Lung (tissue), 12 donors: ENCODE data around the gene MVB12B. TPM values are rescaled to one million over a fixed set of nuclear protein-coding genes. Genes with fewer than 3 reads are reported as not detected.

Source experiments
- ATAC-seq: fragments of 200-7000 bp; cut with Tn5 transposase; one replicate; pipeline ENCODE4 v1.9.1; 2020; ENCODE audit warnings: moderate number of reproducible peaks; ENCODE audit not compliant: insufficient read depth, low FRiP score
- DNase-seq, 3 donors: peaks; one replicate each; pipeline ENCODE4 v3.0.0-alpha.2; 2013 to 2017
- H3K27ac ChIP-seq, 2 donors: one replicate each; pipeline ENCODE4 v1.5.1; 2013; ENCODE audit warnings: mild to moderate bottlenecking in 2 of 2, moderate library complexity in 2 of 2, control low read depth in 1 of 2, inconsistent platforms in 1 of 2, low read depth in 1 of 2, low read length in 1 of 2
- H3K27me3 ChIP-seq, 3 donors: one replicate each; pipeline ENCODE4 v1.5.1; 2013; ENCODE audit warnings: low read length in 2 of 3; ENCODE audit not compliant: control insufficient read depth in 3 of 3, insufficient read depth in 3 of 3
- H3K36me3 ChIP-seq, 4 donors: one replicate each; pipeline ENCODE4 v1.5.1; 2013; ENCODE audit warnings: low read length in 4 of 4, mild to moderate bottlenecking in 1 of 4, moderate library complexity in 1 of 4; ENCODE audit not compliant: control insufficient read depth in 4 of 4, insufficient read depth in 4 of 4
- H3K4me1 ChIP-seq, 5 donors: one replicate each; pipeline ENCODE4 v1.5.1; 2013; ENCODE audit warnings: low read length in 5 of 5, mild to moderate bottlenecking in 2 of 5, moderate library complexity in 1 of 5; ENCODE audit not compliant: control insufficient read depth in 5 of 5, insufficient read depth in 5 of 5
- H3K4me3 ChIP-seq: one replicate; pipeline ENCODE4 v1.5.1; 2013; ENCODE audit warnings: mild to moderate bottlenecking, control low read depth, moderate library complexity
- H3K9ac ChIP-seq, 2 donors: one replicate each; pipeline ENCODE4 v1.5.1; 2013; ENCODE audit warnings: low read length in 2 of 2, control low read depth in 1 of 2; ENCODE audit not compliant: insufficient read depth in 1 of 2
- H3K9me3 ChIP-seq, 4 donors: one replicate each; pipeline ENCODE4 v1.5.1; 2013; ENCODE audit warnings: low read length in 3 of 4, mild to moderate bottlenecking in 1 of 4, moderate library complexity in 1 of 4; ENCODE audit not compliant: control insufficient read depth in 4 of 4, insufficient read depth in 3 of 4
- WGBS, 2 donors: extraction: QIAGEN DNeasy Blood & Tissue Kit; methylation state at CpG; one replicate each; pipeline ENCODE4 v1.1.7; 2013; 5-methylcytosine and 5-hydroxymethylcytosine counted together
- polyA plus RNA-seq, 2 donors: library from polyadenylated mRNA; stranded (reverse); fragments of 200-250 nt; gene quantifications; one replicate each; pipeline ENCODE4 v1.2.1, GENCODE V29; 2013
- total RNA-seq, 2 donors: library from RNA; depleted of rRNA in 1 of 2; stranded (reverse); fragments of >200 nt in 1 of 2; gene quantifications; one replicate each; pipeline ENCODE4 v1.2.1, GENCODE V29; 2014 to 2021
- TF ChIP-seq, protein P1 (sequence below): IDR thresholded peaks from 2 replicates; pipeline ENCODE4 v1.5.1; 2012; ENCODE audit warnings: mild to moderate bottlenecking; ENCODE audit errors: control extremely low read depth, extremely low read depth
- donor health status: control.
- donor health status: control.
- donor health status: Bipolar disorder and iron deficiency.
- donor health status: healthy.
- donor health status: DM: yes; HTN: yes; CAD: no.

The MVB12B gene
- total and polyA plus RNA-seq, 4 donors, result 9.5 to 33.6 (median 16.5) TPM

DNA sequence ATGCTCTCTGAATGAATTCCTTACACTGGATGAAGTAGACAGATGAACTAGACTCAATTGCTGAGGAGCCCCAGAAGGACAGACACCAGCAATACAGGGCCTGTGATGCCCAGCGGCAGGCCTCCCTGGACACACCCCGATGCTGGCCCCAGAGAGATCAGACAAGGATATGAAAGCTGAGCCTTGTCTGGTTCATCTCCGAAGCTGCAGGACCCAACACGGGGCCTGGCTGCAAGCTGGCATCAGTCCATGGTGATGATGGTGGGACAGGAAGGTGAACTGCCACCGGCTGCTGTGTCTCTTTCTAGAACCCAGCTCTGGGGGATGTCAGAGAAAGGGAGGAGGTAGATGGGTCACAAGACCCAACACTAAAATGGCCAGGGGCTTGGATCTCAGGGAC lies 183.1 kb downstream of the MVB12B start:
- TF ChIP-seq, protein P1, sequence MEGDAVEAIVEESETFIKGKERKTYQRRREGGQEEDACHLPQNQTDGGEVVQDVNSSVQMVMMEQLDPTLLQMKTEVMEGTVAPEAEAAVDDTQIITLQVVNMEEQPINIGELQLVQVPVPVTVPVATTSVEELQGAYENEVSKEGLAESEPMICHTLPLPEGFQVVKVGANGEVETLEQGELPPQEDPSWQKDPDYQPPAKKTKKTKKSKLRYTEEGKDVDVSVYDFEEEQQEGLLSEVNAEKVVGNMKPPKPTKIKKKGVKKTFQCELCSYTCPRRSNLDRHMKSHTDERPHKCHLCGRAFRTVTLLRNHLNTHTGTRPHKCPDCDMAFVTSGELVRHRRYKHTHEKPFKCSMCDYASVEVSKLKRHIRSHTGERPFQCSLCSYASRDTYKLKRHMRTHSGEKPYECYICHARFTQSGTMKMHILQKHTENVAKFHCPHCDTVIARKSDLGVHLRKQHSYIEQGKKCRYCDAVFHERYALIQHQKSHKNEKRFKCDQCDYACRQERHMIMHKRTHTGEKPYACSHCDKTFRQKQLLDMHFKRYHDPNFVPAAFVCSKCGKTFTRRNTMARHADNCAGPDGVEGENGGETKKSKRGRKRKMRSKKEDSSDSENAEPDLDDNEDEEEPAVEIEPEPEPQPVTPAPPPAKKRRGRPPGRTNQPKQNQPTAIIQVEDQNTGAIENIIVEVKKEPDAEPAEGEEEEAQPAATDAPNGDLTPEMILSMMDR, result no peak
- H3K4me3 ChIP-seq, result no peak overlapping the region
- H3K9ac ChIP-seq, result no peak overlapping the region
- peaks cover 0 to 11% (median 9%) of the 10 kb centered on the region in 3 donors for H3K27me3 ChIP-seq
- H3K4me1 ChIP-seq, result peaks cover 0 to 17% (median 0%) of the 10 kb centered on the region in 5 donors
- H3K9me3 ChIP-seq, result peaks cover 0 to 8% (median 0%) of the 10 kb centered on the region in 4 donors
- H3K36me3 ChIP-seq, result peaks cover 0 to 5% (median 2%) of the 10 kb centered on the region in 4 donors
- no peak for DNase-seq
- no peak for ATAC-seq
- no peak overlapping the region for H3K27ac ChIP-seq
- WGBS, 2 donors, result 80 to 85% methylated on average over 5 of the region's 5 CpGs

DNA sequence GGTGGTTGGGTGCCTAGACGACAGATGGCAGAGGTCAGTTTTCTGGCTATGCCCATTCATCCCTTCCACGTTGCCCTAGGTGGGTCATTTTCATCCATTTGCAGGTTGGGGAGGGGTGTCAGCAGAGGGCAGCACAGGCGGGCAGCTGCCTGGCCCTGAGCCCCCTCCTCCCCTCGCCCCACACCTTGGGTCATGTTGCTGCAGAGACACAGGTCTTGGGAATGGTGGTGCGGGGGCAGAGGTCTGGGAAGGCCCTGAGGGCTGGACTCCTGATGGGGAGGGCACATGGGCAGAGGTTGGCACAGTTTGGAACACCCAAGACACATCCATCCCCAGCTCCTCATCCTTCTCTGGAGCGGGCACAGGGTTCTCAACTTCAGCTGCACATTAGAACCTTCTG lies 183.9 kb downstream of the MVB12B start:
- ATAC-seq (no peak), DNase-seq (no peak)
- Histone ChIP-seq H3K4me3 (no peak overlapping the region), H3K36me3 (peaks cover 0 to under 1% (median 0%) of the 10 kb centered on the region in 4 donors), H3K27me3 (peaks cover 0 to 18% (median 16%) of the 10 kb centered on the region in 3 donors), H3K9me3 (peaks cover 0 to 8% (median 0%) of the 10 kb centered on the region in 4 donors), H3K9ac (no peak overlapping the region), H3K4me1 (peaks cover 0 to 11% (median 0%) of the 10 kb centered on the region in 5 donors), H3K27ac (no peak overlapping the region)
- TF ChIP-seq, protein P1, result no peak
- WGBS, 2 donors, result 70 to 89% methylated on average over 6 of the region's 6 CpGs

DNA sequence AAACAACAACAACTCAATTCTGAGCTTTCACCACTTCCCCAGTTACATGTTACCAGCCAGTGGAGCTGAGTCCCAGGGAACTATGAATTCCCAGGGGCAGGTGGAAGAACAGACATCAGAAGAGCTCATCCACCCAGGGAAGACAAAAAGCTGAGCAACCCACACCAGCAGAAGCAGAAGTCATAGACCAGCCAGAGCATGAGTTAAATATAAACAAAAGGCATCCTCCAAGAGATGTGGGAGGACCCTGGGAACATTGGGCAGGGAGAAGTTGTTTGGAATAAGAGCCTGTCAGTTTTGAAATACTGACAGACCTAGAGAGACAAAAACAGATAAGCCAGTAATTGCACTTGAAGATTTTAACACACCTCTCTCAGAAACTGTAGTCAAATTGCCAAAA lies 184.8 kb downstream of the MVB12B start:
- Histone ChIP-seq H3K9ac (no peak overlapping the region), H3K36me3 (no peaks in the 10 kb centered on the region), H3K27me3 (peaks cover 0 to 25% (median 25%) of the 10 kb centered on the region in 3 donors), H3K4me3 (no peak overlapping the region), H3K9me3 (peaks cover 0 to 8% (median 0%) of the 10 kb centered on the region in 4 donors), H3K4me1 (peaks cover 0 to 5% (median under 1%) of the 10 kb centered on the region in 5 donors), H3K27ac (no peak overlapping the region)
- TF ChIP-seq, protein P1, result no peak
- ATAC-seq (no peak), DNase-seq (no peak)
